GM10248 (cell line): ENCODE measurements around the gene ANKRD33.

ENCODE experiments used
- CTCF ChIA-PET: fragments of 300-600 bp; sonication (Branson Sonifier 250); formaldehyde crosslinking; extraction: SDS; loops from one replicate; lab custom pipeline; 2021; ENCODE audit warnings: antibody characterized with exemption; lab: Yijun Ruan, JAX
- POLR2A ChIA-PET: fragments of 350-650 bp; sonication (Branson Sonifier 250); formaldehyde crosslinking; extraction: SDS; loops from one replicate; lab custom pipeline; 2020; ENCODE audit warnings: antibody characterized with exemption; lab: Yijun Ruan, JAX
- DNase-seq: peaks from one replicate; pipeline ENCODE4 v3.0.0; 2012; ENCODE audit errors: extremely low spot score
- TF ChIP-seq, protein P1 (sequence below): IDR thresholded peaks from 2 replicates; pipeline ENCODE4 v1.5.1; 2012; ENCODE audit warnings: mild to moderate bottlenecking, low read depth; ENCODE audit errors: extremely low read depth, missing control alignments, control extremely low read depth

The ANKRD33 gene

DNA sequence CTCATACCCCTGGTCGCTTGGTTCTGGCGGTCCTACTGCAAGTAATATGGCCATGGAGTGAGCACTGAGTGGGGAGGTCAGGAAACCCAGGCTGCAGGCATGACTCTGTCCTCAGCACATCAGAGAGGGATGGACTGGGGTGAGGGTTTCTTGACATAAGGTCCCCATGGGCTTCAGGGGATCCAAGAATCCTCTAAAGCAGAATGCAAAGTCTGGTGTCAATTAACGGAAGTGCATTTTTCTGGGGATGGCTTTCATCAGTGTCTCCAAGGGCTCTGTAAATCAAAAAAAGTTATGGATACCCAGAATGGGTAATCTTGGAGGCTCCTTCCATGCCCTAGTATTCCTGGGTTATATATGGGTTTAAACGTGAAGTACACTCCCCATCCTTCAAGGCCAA, 43.0 kb upstream of the ANKRD33 start:
- TF ChIP-seq, protein P1, sequence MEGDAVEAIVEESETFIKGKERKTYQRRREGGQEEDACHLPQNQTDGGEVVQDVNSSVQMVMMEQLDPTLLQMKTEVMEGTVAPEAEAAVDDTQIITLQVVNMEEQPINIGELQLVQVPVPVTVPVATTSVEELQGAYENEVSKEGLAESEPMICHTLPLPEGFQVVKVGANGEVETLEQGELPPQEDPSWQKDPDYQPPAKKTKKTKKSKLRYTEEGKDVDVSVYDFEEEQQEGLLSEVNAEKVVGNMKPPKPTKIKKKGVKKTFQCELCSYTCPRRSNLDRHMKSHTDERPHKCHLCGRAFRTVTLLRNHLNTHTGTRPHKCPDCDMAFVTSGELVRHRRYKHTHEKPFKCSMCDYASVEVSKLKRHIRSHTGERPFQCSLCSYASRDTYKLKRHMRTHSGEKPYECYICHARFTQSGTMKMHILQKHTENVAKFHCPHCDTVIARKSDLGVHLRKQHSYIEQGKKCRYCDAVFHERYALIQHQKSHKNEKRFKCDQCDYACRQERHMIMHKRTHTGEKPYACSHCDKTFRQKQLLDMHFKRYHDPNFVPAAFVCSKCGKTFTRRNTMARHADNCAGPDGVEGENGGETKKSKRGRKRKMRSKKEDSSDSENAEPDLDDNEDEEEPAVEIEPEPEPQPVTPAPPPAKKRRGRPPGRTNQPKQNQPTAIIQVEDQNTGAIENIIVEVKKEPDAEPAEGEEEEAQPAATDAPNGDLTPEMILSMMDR: no peak
- ChIA-PET POLR2A (no interaction called here), CTCF (no interaction called here)
- no peak for DNase-seq

DNA sequence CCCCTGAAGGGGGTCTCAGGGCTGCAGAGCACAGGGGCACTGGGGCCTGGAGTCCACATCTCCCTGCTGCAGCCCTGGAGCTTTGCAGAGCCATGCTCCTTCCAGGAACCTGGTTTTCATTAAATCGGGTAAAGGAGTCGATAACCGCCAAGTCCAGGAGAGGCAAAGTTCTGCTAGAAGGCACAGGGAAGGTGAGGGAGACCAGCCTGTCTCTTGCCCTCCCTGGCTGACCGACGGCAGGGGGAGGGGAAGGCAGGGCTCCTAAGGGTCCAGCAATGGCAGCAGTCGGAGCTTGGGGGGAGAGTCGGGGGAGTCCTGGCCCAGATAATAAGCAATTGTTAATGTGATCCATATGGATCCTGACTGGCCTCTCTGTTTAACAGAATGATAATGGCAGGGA, 42.4 kb upstream of the ANKRD33 start:
- ChIA-PET CTCF (no interaction called here), POLR2A (no interaction called here)
- DNase-seq: no peak
- TF ChIP-seq, protein P1: no peak

DNA sequence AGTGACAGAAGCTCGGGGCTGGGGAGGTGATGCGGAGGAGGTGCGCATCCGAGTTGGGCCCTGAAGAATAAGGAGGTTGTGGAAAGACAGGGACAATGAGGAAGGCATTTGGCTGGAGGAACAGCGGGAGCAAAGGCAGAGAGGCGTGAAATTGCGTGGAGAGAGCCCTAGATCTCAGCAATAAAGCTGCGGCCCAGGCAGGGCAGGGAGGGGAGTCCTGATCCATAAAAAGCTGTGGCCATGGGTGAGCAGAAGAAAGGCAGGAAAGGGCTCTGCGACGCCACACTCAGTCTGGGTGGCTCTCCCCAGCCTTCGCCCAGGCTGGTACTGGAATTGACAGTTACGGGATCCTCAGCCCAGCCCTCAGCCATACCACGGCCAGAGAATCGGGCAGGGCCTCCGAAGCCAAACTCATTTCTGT, 41.6 kb upstream of the ANKRD33 start:
- CTCF ChIA-PET: no interaction called here
- POLR2A ChIA-PET: no interaction called here
- no peak for DNase-seq
- TF ChIP-seq, protein P1: no peak

DNA sequence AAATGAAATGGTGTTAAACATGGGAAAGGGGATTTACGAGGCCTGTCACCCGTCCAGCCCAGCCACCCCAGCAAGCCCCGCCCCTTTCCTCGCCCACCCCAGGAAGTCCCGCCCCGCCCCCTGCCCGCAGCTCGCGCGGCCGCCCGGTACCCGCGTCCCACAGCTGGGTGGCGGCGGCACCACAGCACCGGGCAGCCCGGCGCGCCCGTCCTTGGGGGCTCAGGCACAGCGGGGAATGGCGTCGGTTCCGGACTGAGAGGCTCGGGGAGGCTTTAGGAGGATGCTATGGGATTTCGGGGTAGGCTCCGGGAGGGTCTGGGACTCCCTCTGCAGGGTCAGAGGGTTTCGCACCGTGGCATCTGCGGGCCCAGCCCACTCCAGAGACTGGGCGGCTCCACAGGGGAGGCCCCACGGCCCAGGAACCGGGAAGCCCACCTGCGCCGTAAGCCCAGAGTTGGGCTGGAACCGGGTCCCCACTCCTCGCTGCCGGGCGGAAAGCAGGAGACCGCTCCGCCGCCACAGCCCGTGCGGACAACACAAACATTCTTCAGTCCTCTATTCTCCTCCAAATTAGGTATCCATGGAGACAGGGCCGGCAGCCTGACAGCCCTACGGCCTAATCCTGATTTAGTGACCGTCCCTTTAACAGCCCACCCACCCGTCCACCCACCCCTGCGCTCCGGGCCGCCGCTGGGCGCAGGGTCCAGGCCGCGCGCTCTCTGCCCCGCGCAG, 40.8 kb upstream of the ANKRD33 start:
- ChIA-PET POLR2A (no interaction called here), CTCF (no interaction called here)
- no peak for DNase-seq
- TF ChIP-seq, protein P1: no peak

DNA sequence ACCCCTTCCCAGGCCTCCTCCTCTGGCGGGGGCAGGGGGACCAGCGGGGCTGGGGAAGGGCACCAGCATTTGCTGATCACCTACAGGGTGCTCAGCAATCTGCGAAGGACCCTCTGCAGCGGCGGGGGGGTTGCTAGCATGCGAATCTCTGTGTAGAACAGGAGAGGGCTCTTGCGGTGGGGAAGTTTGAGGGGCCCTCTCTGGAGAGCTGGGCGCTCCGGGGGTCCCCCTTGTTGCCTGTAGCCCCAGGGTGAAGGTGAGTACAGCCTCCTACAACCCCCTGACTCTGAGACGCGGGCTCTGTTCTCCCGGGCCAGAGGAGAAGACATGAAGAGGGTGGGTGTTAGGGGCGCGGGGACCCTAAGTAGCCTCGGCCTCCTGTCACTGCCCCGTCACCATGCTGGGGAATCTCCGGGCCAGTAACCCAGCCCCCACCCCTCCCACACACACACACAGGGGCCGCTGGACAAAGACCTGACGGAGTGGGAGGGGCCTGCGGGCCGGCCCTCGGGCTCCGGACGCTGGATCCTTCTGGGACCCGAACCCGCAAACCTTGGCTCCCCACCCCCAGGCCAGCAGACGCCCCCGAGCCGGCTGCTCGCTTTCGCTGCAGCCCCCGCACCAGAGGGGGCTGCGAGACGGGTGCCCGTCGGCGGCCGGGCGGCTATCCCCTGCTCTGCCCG, 40.1 kb upstream of the ANKRD33 start:
- CTCF ChIA-PET: no interaction called here
- no peak for DNase-seq
- POLR2A ChIA-PET: no interaction called here
- TF ChIP-seq, protein P1: no peak

DNA sequence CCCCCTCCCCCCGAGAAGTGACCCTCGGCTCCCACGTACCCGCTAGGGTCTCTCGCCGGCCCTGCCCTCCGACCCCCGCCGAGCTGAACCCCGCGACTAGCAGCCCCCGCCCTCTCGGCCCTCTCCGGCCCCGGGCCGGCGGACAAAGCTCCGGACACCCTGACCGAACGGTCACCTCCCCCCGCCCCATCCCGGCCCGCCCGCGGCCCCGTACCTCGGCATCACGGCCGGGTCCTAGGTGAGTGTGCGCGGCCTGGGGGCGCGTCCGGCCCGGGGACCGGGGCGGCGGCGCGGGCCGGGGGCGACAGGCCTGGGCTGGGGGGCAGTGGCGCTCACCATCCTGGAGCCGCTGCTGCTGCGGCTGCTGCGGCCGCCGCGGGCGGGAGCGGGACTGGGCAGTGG, 39.6 kb upstream of the ANKRD33 start, which contains the start of gene FIGNL2:
TSS of gene FIGNL2 (minus strand) at position 393 of the 402 bp plus-strand sequence. CDS start 26,305 bp downstream, outside the sequence.
- ChIA-PET POLR2A (no interaction called here), CTCF (no interaction called here)
- TF ChIP-seq, protein P1: no peak
- DNase-seq: no peak
